Measurements from ENCODE around the gene CARS1. TPM values are rescaled to one million over a fixed set of nuclear protein-coding genes. Genes with fewer than 3 reads are reported as not detected.

Gene CARS1
- total RNA-seq, 2 experiments from 2014 or later: 74.6 to 81.5 TPM

DNA sequence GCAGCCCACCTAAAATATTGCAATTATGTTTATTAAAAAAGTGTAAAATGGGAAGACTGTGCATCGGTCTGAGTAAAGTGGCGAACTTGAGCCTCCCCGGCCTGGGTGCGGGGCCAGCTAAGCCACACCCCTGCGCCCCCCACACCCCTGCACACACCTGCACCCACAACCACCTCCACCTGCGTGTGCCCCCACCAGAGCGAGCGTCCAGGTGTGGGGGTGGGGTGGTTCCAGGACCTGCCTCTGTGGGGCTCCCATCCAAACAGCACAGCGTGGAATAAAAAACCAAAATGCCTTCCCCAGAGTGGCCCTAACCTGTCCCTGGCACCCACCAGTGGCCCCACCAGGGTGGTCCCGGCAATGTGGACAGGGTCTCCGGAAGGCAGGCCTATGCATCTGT is 30.1 kb upstream of the CARS1 start:
- DNase-seq: no peak
- no peak overlapping the region for H3K4me3 Mint-ChIP-seq
- H3K9me3 Mint-ChIP-seq (ENCODE audit: insufficient read depth): no peaks in the 10 kb centered on the region
- ChIA-PET POLR2A (no interaction called here), CTCF (no interaction called here)
- H3K27me3 Mint-ChIP-seq (ENCODE audit: low read depth): peaks cover 7% of the 10 kb centered on the region
- H3K36me3 Mint-ChIP-seq (ENCODE audit: low read depth): no peaks in the 10 kb centered on the region
- H3K27ac Mint-ChIP-seq: no peak overlapping the region
- peaks cover 12% of the 10 kb centered on the region for H3K4me1 Mint-ChIP-seq (ENCODE audit: low read depth)
- ATAC-seq: no peak

DNA sequence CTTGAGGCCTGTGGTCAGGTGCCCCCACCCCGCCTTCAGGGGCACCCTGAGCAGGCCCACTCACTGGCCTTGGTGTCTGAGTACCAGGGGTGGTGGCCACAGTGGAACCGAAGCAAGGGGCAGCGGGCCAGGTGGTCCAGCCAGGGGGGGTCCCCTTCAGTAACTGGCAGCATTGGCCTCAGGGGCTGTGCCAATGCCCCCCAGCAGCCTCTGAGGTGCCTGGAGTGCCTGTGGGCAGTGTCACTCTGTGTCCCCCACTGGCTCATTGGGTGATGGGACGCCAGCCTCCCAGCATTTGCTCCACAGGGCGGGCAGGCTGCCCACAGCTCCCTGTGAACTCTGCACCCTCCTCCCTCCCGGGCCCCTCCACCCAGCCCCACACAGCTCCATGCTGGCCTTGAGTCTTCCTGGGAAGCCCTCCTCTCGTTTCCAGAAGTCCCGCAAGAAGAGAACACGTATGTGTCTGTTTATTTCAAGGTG is 29.5 kb upstream of the CARS1 start:
- Mint-ChIP-seq H3K9me3 (ENCODE audit: insufficient read depth) (no peaks in the 10 kb centered on the region), H3K27me3 (ENCODE audit: low read depth) (peaks cover 8% of the 10 kb centered on the region), H3K36me3 (ENCODE audit: low read depth) (no peaks in the 10 kb centered on the region), H3K4me3 (no peak overlapping the region), H3K27ac (no peak overlapping the region), H3K4me1 (ENCODE audit: low read depth) (peaks cover 8% of the 10 kb centered on the region)
- DNase-seq: no peak
- CTCF ChIA-PET: no interaction called here
- ATAC-seq: no peak
- POLR2A ChIA-PET: no interaction called here

DNA sequence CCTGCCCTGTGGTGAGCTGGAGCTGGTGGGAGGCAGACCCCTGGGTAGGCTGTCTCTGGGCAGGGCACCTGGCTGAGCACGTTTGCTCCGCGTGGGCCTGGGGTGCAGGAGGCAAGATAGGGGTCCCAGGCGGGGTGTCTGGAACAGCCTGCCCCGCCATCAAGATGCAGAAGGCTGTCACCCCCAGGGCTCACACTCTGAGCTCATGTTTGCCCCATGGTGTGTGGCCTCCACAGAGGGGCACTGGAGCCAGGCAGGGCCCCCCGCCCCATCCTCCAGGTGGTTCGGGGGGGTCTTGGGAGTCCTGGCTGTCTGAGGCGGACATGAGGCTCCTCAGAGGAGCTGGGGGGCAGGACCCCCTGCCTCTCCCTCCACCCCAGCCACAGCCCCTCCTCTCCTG is 28.9 kb upstream of the CARS1 start:
- ATAC-seq: no peak
- H3K4me3 Mint-ChIP-seq: no peak overlapping the region
- H3K9me3 Mint-ChIP-seq (ENCODE audit: insufficient read depth): no peaks in the 10 kb centered on the region
- H3K4me1 Mint-ChIP-seq (ENCODE audit: low read depth): peaks cover 2% of the 10 kb centered on the region
- H3K36me3 Mint-ChIP-seq (ENCODE audit: low read depth): no peaks in the 10 kb centered on the region
- peaks cover 8% of the 10 kb centered on the region for H3K27me3 Mint-ChIP-seq (ENCODE audit: low read depth)
- ChIA-PET POLR2A (no interaction called here), CTCF (interaction anchor here (0.7 to 1.6 kb wide), 2 partner anchors 110 to 554 kb away, joined by 3 read pairs; no protein-coding TSS in a partner anchor)
- no peak for DNase-seq
- no peak overlapping the region for H3K27ac Mint-ChIP-seq

DNA sequence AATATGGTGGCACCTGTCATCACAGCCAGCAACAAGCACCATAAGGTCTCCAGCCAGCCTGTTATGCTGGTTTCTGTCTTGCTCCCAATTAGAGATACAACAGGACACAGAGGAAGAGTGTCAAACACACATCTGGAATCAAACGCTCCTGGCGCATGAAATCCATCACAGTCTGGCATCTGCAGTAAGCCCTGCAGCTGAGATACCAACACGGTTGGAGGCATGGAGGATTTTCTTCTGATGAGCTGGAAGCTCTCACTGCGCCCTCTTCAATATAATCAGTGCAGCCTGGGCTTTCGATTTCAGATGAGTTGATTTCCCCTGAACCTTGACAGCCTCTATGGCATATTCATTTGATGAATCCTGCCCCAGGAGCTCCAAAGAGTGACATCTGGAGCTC is 27.8 kb upstream of the CARS1 start:
- ATAC-seq: no peak
- DNase-seq: no peak
- CTCF ChIA-PET: interaction anchor here (1.1 to 1.6 kb wide), 2 partner anchors 64 to 553 kb away, joined by 3 read pairs; no protein-coding TSS in a partner anchor

DNA sequence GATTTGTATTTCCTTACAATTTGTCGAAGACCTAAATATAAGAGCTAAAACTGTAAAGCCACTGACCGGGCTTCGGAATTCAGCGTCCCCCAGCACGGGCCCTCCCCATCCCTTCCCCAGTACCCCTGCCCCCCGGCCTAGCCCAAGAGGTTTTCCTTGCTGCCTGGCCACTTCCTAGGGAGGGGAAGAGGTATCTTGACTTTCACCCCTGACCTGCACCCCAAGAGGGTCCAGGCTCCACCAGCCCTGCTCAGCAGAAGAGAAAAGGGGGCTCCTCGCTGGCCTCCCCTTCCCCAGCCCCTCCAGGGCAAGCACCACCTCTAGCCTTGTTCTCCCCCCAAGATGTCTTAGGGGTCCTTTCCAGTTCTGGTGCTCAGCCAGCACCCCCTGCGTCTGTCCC is 26.1 kb upstream of the CARS1 start:
- POLR2A ChIA-PET: no interaction called here
- H3K4me3 Mint-ChIP-seq: no peak overlapping the region
- no peaks in the 10 kb centered on the region for H3K36me3 Mint-ChIP-seq (ENCODE audit: low read depth)
- DNase-seq: no peak
- CTCF ChIA-PET: interaction anchor here (2.6 kb wide), 1 partner anchor 8 kb away, joined by 17 read pairs; no protein-coding TSS in a partner anchor
- no peak for ATAC-seq
- peaks cover 13% of the 10 kb centered on the region for H3K27me3 Mint-ChIP-seq (ENCODE audit: low read depth)
- no peaks in the 10 kb centered on the region for H3K9me3 Mint-ChIP-seq (ENCODE audit: insufficient read depth)
- no peaks in the 10 kb centered on the region for H3K4me1 Mint-ChIP-seq (ENCODE audit: low read depth)
- H3K27ac Mint-ChIP-seq: no peak overlapping the region

More for the DNA sequence above, 27.8 kb upstream of the CARS1 start:
- H3K9me3 Mint-ChIP-seq (ENCODE audit: insufficient read depth): no peaks in the 10 kb centered on the region
- no peaks in the 10 kb centered on the region for H3K36me3 Mint-ChIP-seq (ENCODE audit: low read depth)
- H3K4me3 Mint-ChIP-seq: no peak overlapping the region
- peaks cover 9% of the 10 kb centered on the region for H3K27me3 Mint-ChIP-seq (ENCODE audit: low read depth)
- POLR2A ChIA-PET: no interaction called here
- no peaks in the 10 kb centered on the region for H3K4me1 Mint-ChIP-seq (ENCODE audit: low read depth)
- no peak overlapping the region for H3K27ac Mint-ChIP-seq

DNA sequence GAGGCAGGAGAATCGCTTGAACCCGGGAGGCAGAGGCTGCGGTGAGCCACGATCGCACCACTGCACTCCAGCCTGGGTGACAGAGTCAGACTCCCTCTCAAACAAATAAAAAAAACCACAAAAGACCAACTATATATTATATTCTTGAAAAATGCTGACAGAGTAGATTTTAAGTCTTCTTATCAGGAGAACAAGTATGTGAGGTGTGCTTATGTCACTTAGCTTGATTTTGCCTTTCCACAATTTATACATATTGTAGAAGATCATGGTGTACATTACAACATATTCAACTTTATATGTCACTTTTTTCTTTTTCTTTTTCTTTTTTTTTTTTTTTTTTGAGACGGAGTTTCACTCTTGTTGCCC is 24.1 kb upstream of the CARS1 start:
- ATAC-seq: no peak
- ChIA-PET CTCF (interaction anchor here (2.6 kb wide), 1 partner anchor 10 kb away, joined by 17 read pairs; no protein-coding TSS in a partner anchor), POLR2A (no interaction called here)
- H3K36me3 Mint-ChIP-seq (ENCODE audit: low read depth): no peaks in the 10 kb centered on the region
- no peaks in the 10 kb centered on the region for H3K9me3 Mint-ChIP-seq (ENCODE audit: insufficient read depth)
- H3K27me3 Mint-ChIP-seq (ENCODE audit: low read depth): peaks cover 13% of the 10 kb centered on the region
- DNase-seq: no peak
- H3K4me3 Mint-ChIP-seq: no peak overlapping the region
- no peaks in the 10 kb centered on the region for H3K4me1 Mint-ChIP-seq (ENCODE audit: low read depth)
- no peak overlapping the region for H3K27ac Mint-ChIP-seq

DNA sequence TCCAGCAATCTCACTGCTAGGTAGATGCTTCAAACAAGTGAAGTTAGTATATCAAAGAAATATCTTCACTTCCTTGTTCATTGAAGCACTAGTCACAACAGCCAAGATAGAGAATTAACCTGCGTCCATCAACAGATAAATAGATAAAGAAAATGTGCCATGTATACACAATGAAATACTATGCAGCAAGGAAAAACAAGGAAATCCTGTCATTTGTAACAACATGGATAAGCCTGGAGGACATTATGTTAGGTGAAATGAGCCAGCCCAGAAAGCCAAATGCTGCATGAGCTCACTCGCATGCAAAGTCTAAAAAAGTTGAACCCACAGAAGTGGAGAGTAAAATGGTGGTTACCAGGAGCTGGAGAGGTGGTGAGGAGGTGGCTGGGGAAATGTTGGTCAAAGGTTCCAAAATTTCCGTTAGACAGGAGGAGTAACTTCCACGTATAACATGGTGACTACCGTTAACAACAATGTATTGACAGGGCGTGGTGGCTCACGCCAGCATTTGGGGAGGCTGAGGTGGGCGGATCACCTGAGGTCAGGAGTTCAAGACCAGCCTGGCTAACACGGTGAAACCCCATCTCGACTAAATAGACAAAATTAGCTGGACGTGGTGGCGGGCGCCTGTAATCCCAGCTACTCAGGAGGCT is 23.6 kb upstream of the CARS1 start:
- Mint-ChIP-seq H3K27ac (no peak overlapping the region), H3K9me3 (ENCODE audit: insufficient read depth) (no peaks in the 10 kb centered on the region), H3K27me3 (ENCODE audit: low read depth) (peaks cover 13% of the 10 kb centered on the region), H3K4me3 (no peak overlapping the region), H3K36me3 (ENCODE audit: low read depth) (no peaks in the 10 kb centered on the region), H3K4me1 (ENCODE audit: low read depth) (no peaks in the 10 kb centered on the region)
- no peak for DNase-seq
- CTCF ChIA-PET: interaction anchor here (2.6 kb wide), 1 partner anchor 10 kb away, joined by 17 read pairs; no protein-coding TSS in a partner anchor
- POLR2A ChIA-PET: no interaction called here
- ATAC-seq: no peak

DNA sequence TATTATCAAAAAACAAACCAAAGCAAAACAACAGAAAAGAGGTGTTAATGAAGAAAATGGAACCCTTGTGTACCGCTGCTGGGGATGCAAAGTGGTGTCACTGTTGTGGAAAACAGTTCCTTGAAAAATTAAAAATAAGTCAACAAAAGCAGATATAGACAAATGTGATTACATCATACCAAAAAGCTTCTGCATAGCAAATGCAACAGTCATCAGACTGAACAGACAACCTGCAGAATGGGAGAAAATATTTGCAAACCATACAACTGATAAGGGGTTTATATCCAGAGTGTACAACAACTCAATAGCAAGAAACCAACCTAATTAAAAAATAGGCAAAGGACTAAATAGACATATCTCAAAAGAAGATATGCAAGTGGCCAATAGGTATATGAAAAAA is 22.9 kb upstream of the CARS1 start:
- Mint-ChIP-seq H3K27ac (no peak overlapping the region), H3K9me3 (ENCODE audit: insufficient read depth) (no peaks in the 10 kb centered on the region), H3K36me3 (ENCODE audit: low read depth) (no peaks in the 10 kb centered on the region), H3K4me3 (no peak overlapping the region), H3K4me1 (ENCODE audit: low read depth) (no peaks in the 10 kb centered on the region), H3K27me3 (ENCODE audit: low read depth) (peaks cover 11% of the 10 kb centered on the region)
- POLR2A ChIA-PET: no interaction called here
- ATAC-seq (no peak), DNase-seq (no peak)
- CTCF ChIA-PET: no interaction called here

DNA sequence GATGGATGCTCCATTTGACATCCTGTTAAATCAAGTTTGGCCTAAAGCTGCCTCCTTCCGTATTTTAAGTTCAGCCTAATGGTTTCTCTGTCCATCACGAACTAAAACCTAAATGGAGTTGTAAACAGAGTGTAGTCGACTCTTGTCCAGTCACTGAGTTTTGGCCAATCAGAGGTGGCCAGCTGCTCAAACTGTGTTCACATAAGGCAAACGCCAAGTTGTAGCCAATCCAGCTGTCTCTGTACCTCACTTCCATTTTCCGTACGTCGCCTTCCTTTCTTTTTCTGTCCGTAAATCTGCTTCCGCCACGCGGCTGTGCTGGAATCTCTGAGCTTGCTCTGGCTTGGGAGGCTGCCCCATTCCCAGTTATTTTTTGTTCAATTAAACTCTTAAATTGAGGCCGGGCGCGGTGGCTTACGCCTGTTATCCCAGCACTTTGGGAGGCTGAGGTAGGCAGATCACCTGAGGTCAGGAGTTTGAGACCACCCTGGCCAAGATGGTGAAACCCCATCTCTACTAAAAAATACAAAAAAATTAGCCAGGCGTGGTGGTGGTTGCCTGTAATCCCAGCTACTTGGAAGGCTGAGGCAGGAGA is 20.7 kb upstream of the CARS1 start:
- ATAC-seq: no peak
- ChIA-PET CTCF (interaction anchor here (0.7 to 1.5 kb wide), 2 partner anchors 11 to 13 kb away, joined by 3 to 7 read pairs; no protein-coding TSS in a partner anchor), POLR2A (no interaction called here)
- DNase-seq: no peak
- Mint-ChIP-seq H3K27me3 (ENCODE audit: low read depth) (peaks cover 9% of the 10 kb centered on the region), H3K9me3 (ENCODE audit: insufficient read depth) (no peaks in the 10 kb centered on the region), H3K27ac (no peak overlapping the region), H3K36me3 (ENCODE audit: low read depth) (no peaks in the 10 kb centered on the region), H3K4me3 (no peak overlapping the region), H3K4me1 (ENCODE audit: low read depth) (no peaks in the 10 kb centered on the region)

DNA sequence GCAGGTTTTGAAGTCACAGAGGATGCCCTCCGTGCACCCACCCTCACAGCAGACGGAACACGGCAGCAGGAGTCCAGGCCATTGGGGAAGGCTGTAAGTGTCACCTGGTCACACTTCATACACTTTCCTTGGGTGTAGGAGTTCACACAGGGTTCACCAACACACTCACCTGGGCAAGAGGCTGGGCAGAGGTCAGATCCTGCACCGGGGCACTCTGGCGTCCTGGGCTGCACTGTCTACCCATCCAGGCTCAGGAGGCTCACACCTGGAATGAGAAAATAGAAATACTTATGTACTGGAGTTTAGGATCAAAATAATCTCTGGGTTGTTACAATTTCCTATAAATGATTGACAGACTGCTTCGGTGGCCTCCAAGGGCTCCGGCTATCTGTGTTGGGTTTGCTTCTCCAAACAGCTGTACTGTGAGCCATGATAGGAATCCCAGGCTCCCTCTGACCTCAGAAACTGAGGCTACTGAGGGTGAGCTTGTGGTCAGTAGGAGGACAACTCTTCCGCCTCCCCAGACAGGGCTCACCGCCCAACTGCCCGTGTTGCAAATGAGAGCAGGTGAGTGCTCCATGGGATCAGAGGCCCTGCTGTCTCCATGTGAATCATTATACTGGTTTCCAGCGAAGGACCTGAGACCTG is 20.1 kb upstream of the CARS1 start:
- H3K4me3 Mint-ChIP-seq: no peak overlapping the region
- DNase-seq: no peak
- no peak for ATAC-seq
- no peaks in the 10 kb centered on the region for H3K9me3 Mint-ChIP-seq (ENCODE audit: insufficient read depth)
- no peaks in the 10 kb centered on the region for H3K36me3 Mint-ChIP-seq (ENCODE audit: low read depth)
- no peaks in the 10 kb centered on the region for H3K4me1 Mint-ChIP-seq (ENCODE audit: low read depth)
- no peak overlapping the region for H3K27ac Mint-ChIP-seq
- ChIA-PET POLR2A (no interaction called here), CTCF (interaction anchor here (0.7 to 1.5 kb wide), 2 partner anchors 12 to 14 kb away, joined by 3 to 7 read pairs; no protein-coding TSS in a partner anchor)
- H3K27me3 Mint-ChIP-seq (ENCODE audit: low read depth): peaks cover 5% of the 10 kb centered on the region

DNA sequence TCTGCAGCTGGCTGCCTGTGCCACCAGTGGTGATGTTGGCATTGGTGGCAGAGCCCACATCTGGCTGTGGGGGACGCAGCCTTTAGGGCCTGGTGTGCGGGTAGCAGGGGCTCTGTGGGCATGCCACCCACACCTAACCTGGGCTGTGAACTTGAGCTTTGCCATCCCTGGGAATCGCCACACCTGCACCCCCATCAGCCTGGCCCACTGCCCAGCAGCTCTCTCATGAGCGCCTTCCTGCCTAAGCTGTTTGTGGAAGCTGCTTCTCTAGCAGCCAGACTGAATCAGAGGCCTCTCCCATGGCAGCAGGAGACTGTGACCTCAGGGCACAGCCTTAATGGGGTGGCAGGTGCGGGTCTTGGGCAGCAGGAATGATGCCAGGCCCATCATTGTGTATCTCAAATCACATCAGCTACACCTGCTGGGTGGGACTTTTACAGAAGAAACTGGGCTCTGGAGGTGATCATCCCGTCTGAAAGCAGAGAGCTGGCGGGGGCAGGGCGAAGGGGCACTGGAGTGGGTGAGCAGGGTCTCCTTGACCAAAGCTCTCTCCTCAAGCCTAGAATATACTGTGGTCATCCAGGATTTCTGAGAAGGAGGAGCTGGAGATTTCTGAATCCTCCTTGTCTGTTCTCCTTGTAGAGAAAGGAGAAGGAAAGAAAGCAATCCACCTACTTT is 17.8 kb upstream of the CARS1 start:
- Mint-ChIP-seq H3K9me3 (ENCODE audit: insufficient read depth) (no peaks in the 10 kb centered on the region), H3K4me3 (no peak overlapping the region), H3K27me3 (ENCODE audit: low read depth) (peaks cover 4% of the 10 kb centered on the region), H3K4me1 (ENCODE audit: low read depth) (no peaks in the 10 kb centered on the region), H3K27ac (no peak overlapping the region), H3K36me3 (ENCODE audit: low read depth) (no peaks in the 10 kb centered on the region)
- ATAC-seq (no peak), DNase-seq (no peak)
- ChIA-PET POLR2A (no interaction called here), CTCF (no interaction called here)

DNA sequence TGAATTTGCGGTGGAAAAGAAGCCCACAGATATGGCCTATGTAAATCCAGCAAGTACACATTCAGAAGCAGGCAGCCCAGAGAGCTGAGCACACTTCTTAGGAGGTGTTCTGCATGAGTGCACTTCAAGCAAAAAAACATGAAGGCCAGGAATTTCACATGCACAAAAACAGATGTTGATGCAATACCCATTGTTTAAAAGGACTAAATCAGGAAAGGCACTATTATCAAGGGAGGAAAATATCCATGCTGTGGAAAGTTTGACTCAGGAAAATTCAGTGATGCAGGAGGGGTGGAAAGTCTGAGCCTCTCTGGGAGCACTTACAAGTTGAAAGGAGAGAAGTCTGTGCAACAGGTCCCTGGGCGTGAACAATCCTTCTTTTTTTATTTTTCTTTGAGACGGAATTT is 15.8 kb upstream of the CARS1 start:
- H3K36me3 Mint-ChIP-seq (ENCODE audit: low read depth): no peaks in the 10 kb centered on the region
- ChIA-PET POLR2A (no interaction called here), CTCF (interaction anchor here (1.5 to 2.4 kb wide), 2 partner anchors 19 to 52 kb away, joined by 3 to 12 read pairs; no protein-coding TSS in a partner anchor)
- no peaks in the 10 kb centered on the region for H3K9me3 Mint-ChIP-seq (ENCODE audit: insufficient read depth)
- no peaks in the 10 kb centered on the region for H3K4me1 Mint-ChIP-seq (ENCODE audit: low read depth)
- peaks cover 2% of the 10 kb centered on the region for H3K27me3 Mint-ChIP-seq (ENCODE audit: low read depth)
- no peak for ATAC-seq
- DNase-seq: no peak
- no peak overlapping the region for H3K27ac Mint-ChIP-seq
- no peak overlapping the region for H3K4me3 Mint-ChIP-seq
